Testis (tissue), 3 donors: ENCODE data around the gene CEACAM7. TPM values are rescaled to one million over a fixed set of nuclear protein-coding genes. Genes with fewer than 3 reads are reported as not detected.

Experiments
- DNase-seq: peaks from one replicate; pipeline ENCODE4 v3.0.0-alpha.2; 2019
- H3K27ac ChIP-seq, 2 donors: fragments of 200-600 bp; sonication (generic); one replicate each; pipeline ENCODE4 v1.5.1; 2019
- H3K27me3 ChIP-seq: fragments of 200-600 bp; sonication (generic); one replicate; pipeline ENCODE4 v1.5.1; 2019
- H3K36me3 ChIP-seq: fragments of 200-600 bp; sonication (generic); one replicate; pipeline ENCODE4 v1.5.1; 2017; ENCODE audit warnings: low read depth; ENCODE audit errors: missing control alignments
- H3K4me1 ChIP-seq: fragments of 200-600 bp; sonication (generic); one replicate; pipeline ENCODE4 v1.5.1; 2019
- H3K4me3 ChIP-seq, 2 donors: fragments of 200-600 bp; sonication (generic); one replicate each; pipeline ENCODE4 v1.5.1; 2017 to 2019
- H3K9me3 ChIP-seq: fragments of 200-600 bp; sonication (generic); one replicate; pipeline ENCODE4 v1.5.1; 2017
- CTCF ChIP-seq, 3 experiments: fragments of 450-650 bp in 2 of 3; fragments of 200-600 bp in 1 of 3; sonication (generic) in 1 of 3; IDR thresholded peaks; one replicate each; pipeline ENCODE4 v1.5.1; 2016 to 2019; ENCODE audit warnings: antibody characterized with exemption in 3 of 3, mild to moderate bottlenecking in 2 of 3, moderate library complexity in 1 of 3
- POLR2A ChIP-seq: fragments of 450-650 bp; IDR thresholded peaks from one replicate; pipeline ENCODE4 v1.6.1; 2017; ENCODE audit warnings: antibody characterized with exemption, mild to moderate bottlenecking, moderate library complexity
- WGBS, 2 donors: methylation state at CpG; one replicate each; pipeline ENCODE4 v1.1.5; 2018; 5-methylcytosine and 5-hydroxymethylcytosine counted together
- intact Hi-C: fragments of 100-400 bp; cut with DNase I; formaldehyde crosslinking; loops from one replicate; pipeline ENCODE4 v1.15.1; 2023; ENCODE audit warnings: low total_unique reads
- polyA plus RNA-seq: library from polyadenylated mRNA; stranded (reverse); fragments of 350-450 nt; fragmentation: Illumina TruSeq; extraction: RNeasy Lipid Tissue Mini Kit (QIAGEN cat#74804); gene quantifications from one replicate; pipeline ENCODE4 v1.2.3, GENCODE V29; 2014; ENCODE audit warnings: low read depth, low replicate concordance; ENCODE audit not compliant: insufficient read depth
- small RNA-seq, 2 donors: library from RNA; depleted of rRNA; stranded (forward); fragments of <200 nt; gene quantifications; one replicate each; pipeline ENCODE3, GENCODE V24; 2016
- total RNA-seq, 2 donors: library from RNA; depleted of rRNA; stranded (reverse); fragments of >200 nt; gene quantifications; one replicate each; pipeline ENCODE4 v1.2.3, GENCODE V29; 2016

The CEACAM7 gene
- total and polyA plus RNA-seq, 3 donors from 2014 or later, result 0.19 to 0.39 TPM; not detected in 1

DNA sequence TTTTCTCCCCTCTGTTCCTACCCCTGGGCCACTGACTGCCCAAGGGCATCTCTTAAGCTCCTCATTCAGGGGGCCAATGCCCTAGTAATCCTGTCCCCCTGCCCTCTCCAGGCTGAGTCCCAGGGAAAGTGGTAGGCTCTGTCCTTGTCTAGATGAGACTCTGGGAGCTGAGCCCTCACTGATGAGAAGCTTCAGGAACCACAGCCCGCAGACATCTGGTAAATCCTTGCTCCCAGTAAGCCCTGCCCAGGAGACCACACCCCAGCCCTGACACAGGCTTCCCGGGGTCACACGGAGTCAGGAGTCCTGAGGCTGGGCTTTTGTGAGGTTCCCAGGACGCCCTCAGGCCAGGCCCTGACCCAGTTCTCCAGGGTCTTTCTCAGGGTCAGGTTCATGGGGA lies 63.1 kb downstream of the CEACAM7 start:
- Histone ChIP-seq H3K27ac (no peak overlapping the region), H3K27me3 (no peaks in the 10 kb centered on the region), H3K4me3 (no peak overlapping the region), H3K36me3 (no peaks in the 10 kb centered on the region), H3K4me1 (no peaks in the 10 kb centered on the region), H3K9me3 (no peaks in the 10 kb centered on the region)
- TF ChIP-seq POLR2A, result no peak
- TF ChIP-seq CTCF (IDR thresholded peaks at IDR 0.05), result no peak
- WGBS, 2 donors, result 53 to 61% methylated on average over 4 of the region's 4 CpGs
- intact Hi-C loops, result no loop called here
- DNase-seq, result no peak

GRCh38 chr19:41624515-41624914 lies 63.6 kb downstream of the CEACAM7 start:
- H3K4me1 ChIP-seq, result no peaks in the 10 kb centered on the region
- no peak for DNase-seq
- no peaks in the 10 kb centered on the region for H3K9me3 ChIP-seq
- H3K36me3 ChIP-seq, result no peaks in the 10 kb centered on the region
- H3K4me3 ChIP-seq, result no peak overlapping the region
- no peaks in the 10 kb centered on the region for H3K27me3 ChIP-seq
- no peak for TF ChIP-seq POLR2A
- TF ChIP-seq CTCF (IDR thresholded peaks at IDR 0.05), result no peak
- WGBS, 2 donors, result 73 to 79% methylated on average over 7 of the region's 7 CpGs
- H3K27ac ChIP-seq, result no peak overlapping the region
- intact Hi-C loops, result no loop called here

DNA sequence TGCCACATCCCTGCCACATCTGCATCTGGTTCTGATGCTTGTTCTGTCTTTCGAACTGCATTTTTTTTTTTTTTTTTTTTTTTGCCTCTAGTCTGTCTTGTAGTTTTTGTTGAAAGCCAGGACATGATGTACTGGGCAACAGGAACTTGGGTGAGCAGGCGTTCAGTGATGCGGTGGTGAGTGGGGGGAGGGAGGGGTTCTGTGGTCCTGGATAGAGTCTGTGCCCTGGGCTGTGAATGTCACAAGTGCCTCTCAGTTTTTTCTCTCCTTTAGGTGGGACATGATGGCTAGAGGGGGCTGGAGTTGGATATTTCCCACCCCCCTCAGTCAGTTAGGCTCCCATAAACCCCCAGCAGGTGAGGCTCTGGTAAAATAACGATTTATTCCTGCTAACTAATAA lies 64.7 kb downstream of the CEACAM7 start:
- no peaks in the 10 kb centered on the region for H3K36me3 ChIP-seq
- TF ChIP-seq CTCF (IDR thresholded peaks at IDR 0.05) (no peak), POLR2A (no peak)
- H3K27me3 ChIP-seq, result no peaks in the 10 kb centered on the region
- no peaks in the 10 kb centered on the region for H3K4me1 ChIP-seq
- no peak for DNase-seq
- intact Hi-C loops, result no loop called here
- no peaks in the 10 kb centered on the region for H3K9me3 ChIP-seq
- WGBS, 2 donors, result 74 to 78% methylated on average over 4 of the region's 4 CpGs
- no peak overlapping the region for H3K4me3 ChIP-seq
- H3K27ac ChIP-seq, result no peak overlapping the region

Small RNA genes within 50 kb of the gene (small RNA-seq; reads per million reads assigned to genes)
- 0 reads per million in 2 donors for gene AC243960.4

Other genes starting within 250 kb of the CEACAM7 start
- gene DMAC2, start 248.4 kb downstream of the CEACAM7 start, total RNA-seq, result 10 to 100 TPM; 26.7 to 35.8 TPM
- 24.6 TPM for gene DMAC2, start 248.4 kb downstream of the CEACAM7 start, polyA plus RNA-seq
- gene ERICH4, start 245.1 kb downstream of the CEACAM7 start, total RNA-seq, result 1 to 10 TPM in 1 of 2 donors, not detected in 1; 1.8 TPM
- gene ERICH4, start 245.1 kb downstream of the CEACAM7 start, polyA plus RNA-seq, result 0.61 TPM
- 1 to 10 TPM in 1 of 2 donors, under 1 TPM in 1; 0.71 to 1.3 TPM for gene CEACAM21, start 112.1 kb downstream of the CEACAM7 start, total RNA-seq
- gene CEACAM21, start 112.1 kb downstream of the CEACAM7 start, polyA plus RNA-seq, result 3.6 TPM
- gene CEACAM4, start 61.2 kb downstream of the CEACAM7 start, total RNA-seq, result 1 to 10 TPM in 1 of 2 donors, not detected in 1; 1.7 TPM
- 0.47 TPM for gene CEACAM4, start 61.2 kb downstream of the CEACAM7 start, polyA plus RNA-seq
- gene CEACAM5, start 20.4 kb upstream of the CEACAM7 start, total RNA-seq, result under 1 TPM; 0.24 to 0.50 TPM
- gene CEACAM5, start 20.4 kb upstream of the CEACAM7 start, polyA plus RNA-seq, result 0.33 TPM
- under 1 TPM in 1 of 2 donors, not detected in 1; 0.31 TPM for gene CEACAM6, start 67.3 kb upstream of the CEACAM7 start, total RNA-seq
- gene CEACAM6, start 67.3 kb upstream of the CEACAM7 start, polyA plus RNA-seq, result 0.29 TPM
- gene CEACAM3, start 108.3 kb upstream of the CEACAM7 start, total RNA-seq, result not detected
- not detected for gene CEACAM3, start 108.3 kb upstream of the CEACAM7 start, polyA plus RNA-seq
- 10 to 100 TPM; 33.6 to 68.4 TPM for gene LYPD4, start 156.4 kb upstream of the CEACAM7 start, total RNA-seq
- 198 TPM for gene LYPD4, start 156.4 kb upstream of the CEACAM7 start, polyA plus RNA-seq
- 10 to 100 TPM; 23.1 to 55.3 TPM for gene DMRTC2, start 156.8 kb upstream of the CEACAM7 start, total RNA-seq
- 71.0 TPM for gene DMRTC2, start 156.8 kb upstream of the CEACAM7 start, polyA plus RNA-seq
- gene RPS19, start 172.0 kb upstream of the CEACAM7 start, total RNA-seq, result 1,000 to 10,000 TPM in 1 of 2 donors, 100 to 1,000 TPM in 1; 869 to 1,199 TPM
- 1,270 TPM for gene RPS19, start 172.0 kb upstream of the CEACAM7 start, polyA plus RNA-seq
- under 1 TPM in 1 of 2 donors, not detected in 1; 0.87 TPM for gene CD79A, start 189.0 kb upstream of the CEACAM7 start, total RNA-seq
- 3.6 TPM for gene CD79A, start 189.0 kb upstream of the CEACAM7 start, polyA plus RNA-seq
- gene ARHGEF1, start 194.9 kb upstream of the CEACAM7 start, total RNA-seq, result 10 to 100 TPM; 51.2 to 56.3 TPM
- gene ARHGEF1, start 194.9 kb upstream of the CEACAM7 start, polyA plus RNA-seq, result 33.2 TPM
- gene ERFL, start 240.2 kb upstream of the CEACAM7 start, total RNA-seq, result 1 to 10 TPM; 2.2 to 2.4 TPM
- gene ERFL, start 240.2 kb upstream of the CEACAM7 start, polyA plus RNA-seq, result 0.78 TPM